Astrocyte of the spinal cord (primary cell): ENCODE data around the gene FTL.

Source experiments
- DNase-seq: peaks from one replicate; pipeline ENCODE4 v3.0.0; 2011; ENCODE audit warnings: low read depth, low spot score
- H3K4me3 ChIP-seq: 2 replicates; pipeline ENCODE4 v1.5.1; 2011; ENCODE audit warnings: low read depth, mild to moderate bottlenecking, low read length, moderate library complexity
- in situ Hi-C: cut with HindIII; loops from 2 replicates; pipeline ENCODE4 v1.10.0; 2017; ENCODE audit warnings: low sequenced_read_pairs
- TF ChIP-seq, protein P1 (sequence below): IDR thresholded peaks from 2 replicates; pipeline ENCODE4 v1.5.1; 2012; ENCODE audit warnings: low read depth, mild to moderate bottlenecking, low read length, inconsistent platforms

Gene FTL

DNA sequence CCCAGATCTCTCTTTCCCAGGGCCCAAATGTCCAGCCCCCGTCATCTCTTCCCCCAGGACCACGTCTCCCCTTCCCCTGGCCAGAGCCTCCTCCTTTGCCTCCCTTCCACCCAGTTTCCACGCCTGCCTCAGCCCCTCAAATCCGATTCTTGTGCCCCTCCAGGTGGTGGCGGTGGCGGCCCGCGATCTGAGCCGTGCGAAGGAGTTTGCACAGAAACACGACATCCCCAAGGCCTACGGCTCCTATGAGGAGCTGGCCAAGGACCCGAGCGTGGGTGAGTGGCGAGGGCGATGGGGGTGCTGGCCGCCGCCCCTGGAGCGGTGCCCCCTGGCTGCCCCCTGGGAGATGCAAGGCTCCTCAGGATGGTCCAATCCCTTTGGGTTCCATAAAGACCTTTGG is 30.3 kb upstream of the FTL start:
- H3K4me3 ChIP-seq = no peak overlapping the region
- in situ Hi-C loops = no loop called here
- TF ChIP-seq, protein P1, sequence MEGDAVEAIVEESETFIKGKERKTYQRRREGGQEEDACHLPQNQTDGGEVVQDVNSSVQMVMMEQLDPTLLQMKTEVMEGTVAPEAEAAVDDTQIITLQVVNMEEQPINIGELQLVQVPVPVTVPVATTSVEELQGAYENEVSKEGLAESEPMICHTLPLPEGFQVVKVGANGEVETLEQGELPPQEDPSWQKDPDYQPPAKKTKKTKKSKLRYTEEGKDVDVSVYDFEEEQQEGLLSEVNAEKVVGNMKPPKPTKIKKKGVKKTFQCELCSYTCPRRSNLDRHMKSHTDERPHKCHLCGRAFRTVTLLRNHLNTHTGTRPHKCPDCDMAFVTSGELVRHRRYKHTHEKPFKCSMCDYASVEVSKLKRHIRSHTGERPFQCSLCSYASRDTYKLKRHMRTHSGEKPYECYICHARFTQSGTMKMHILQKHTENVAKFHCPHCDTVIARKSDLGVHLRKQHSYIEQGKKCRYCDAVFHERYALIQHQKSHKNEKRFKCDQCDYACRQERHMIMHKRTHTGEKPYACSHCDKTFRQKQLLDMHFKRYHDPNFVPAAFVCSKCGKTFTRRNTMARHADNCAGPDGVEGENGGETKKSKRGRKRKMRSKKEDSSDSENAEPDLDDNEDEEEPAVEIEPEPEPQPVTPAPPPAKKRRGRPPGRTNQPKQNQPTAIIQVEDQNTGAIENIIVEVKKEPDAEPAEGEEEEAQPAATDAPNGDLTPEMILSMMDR = no peak
- DNase-seq = no peak

DNA sequence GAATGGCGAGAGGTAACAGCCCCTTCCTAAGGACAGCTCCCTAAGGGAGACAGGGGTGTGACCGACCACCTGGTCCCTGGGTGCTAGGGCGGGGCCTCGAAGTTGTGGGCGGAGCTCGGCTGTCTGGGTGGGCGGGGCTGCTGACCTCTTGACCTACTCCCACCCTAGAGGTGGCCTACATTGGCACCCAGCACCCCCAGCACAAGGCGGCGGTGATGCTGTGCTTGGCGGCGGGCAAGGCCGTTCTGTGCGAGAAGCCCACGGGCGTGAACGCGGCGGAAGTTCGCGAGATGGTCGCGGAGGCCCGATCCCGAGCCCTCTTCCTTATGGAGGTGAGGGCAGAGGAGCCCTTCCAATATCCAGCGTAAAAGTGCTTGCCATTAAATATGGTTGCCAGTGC is 29.2 kb upstream of the FTL start:
- in situ Hi-C loops = no loop called here
- TF ChIP-seq, protein P1 = no peak
- no peak overlapping the region for H3K4me3 ChIP-seq
- DNase-seq = no peak

DNA sequence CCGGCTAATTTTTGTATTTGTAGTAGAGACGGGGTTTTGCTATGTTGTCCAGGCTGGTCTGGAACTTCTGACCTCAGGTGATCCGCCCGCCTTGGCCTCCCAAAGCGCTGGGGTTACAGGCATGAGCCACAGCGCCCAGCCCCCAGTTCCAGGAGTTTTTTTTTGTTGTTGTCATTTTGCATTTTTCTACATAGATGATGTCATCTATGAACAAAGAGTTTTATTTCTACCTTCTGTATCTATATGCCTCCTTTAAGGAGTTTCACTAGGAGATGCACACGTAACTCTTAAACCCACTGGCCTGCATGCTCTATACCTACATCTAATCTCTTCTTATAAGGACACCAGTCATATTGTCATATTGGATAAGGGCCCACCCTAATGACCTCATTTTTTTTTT is 26.9 kb upstream of the FTL start:
- TF ChIP-seq, protein P1 = no peak
- in situ Hi-C loops = no loop called here

DNA sequence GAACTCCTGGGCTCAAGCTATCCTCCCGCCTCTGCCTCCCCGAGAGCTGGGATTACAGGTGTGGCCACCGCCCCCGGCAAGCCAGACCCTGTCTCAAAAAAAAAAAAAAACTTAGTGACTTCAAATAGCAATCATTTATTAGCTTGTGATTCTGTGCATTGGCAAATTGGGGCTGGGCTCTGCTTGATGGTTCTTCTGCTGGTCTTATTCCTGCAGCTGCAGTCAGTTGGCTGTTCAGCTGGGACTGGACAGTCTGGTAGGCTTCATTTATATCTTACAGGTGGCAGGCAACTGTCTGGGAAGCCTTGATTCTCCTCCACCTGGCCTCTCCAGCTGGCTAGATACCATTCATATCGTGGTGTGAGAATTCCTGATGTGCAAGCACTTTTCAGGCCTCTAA is 24.2 kb upstream of the FTL start:
- in situ Hi-C loops = no loop called here
- no peak overlapping the region for H3K4me3 ChIP-seq
- TF ChIP-seq, protein P1 = no peak
- no peak for DNase-seq

More for the DNA sequence above, 26.9 kb upstream of the FTL start:
- no peak for DNase-seq
- H3K4me3 ChIP-seq = no peak overlapping the region

DNA sequence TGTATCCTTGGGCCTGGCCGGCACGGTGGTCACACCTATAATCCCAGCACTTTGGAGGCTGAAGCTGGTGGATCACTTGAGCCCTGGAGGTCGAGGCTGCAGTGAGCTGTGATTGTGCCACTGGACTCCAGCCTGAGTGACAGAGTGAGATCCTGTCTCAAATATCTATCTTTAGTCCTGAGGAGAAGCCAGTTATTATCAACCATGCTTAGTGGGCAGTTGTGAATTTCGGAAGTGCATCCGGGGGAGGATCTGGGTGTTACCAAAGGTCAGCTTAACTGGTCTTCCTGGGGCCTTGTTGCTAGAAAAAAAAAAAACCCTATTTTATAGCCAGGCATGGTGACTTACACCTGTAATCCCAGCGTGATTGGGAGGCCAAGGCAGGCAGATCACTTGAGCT is 22.0 kb upstream of the FTL start:
- no peak overlapping the region for H3K4me3 ChIP-seq
- in situ Hi-C loops = no loop called here
- TF ChIP-seq, protein P1 = no peak
- DNase-seq = no peak

DNA sequence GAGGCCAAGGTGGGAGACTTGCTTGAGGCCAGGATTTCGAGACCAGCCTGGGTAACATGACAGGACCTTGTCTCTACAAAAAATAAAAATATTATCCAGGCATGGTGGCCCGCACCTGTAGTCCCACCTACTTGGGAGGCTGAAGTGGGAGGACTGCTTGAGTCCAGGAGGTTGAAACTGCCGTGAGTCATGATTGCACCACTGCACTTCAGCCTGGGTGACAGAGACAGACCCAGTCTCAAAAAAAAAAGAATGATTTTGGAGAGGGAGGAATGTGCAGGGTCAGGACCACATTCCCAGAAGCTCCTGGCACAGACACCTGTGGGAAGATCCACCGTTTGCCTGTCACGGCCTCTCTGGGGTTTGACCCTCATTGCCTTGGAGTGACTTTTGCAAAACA is 19.7 kb upstream of the FTL start:
- TF ChIP-seq, protein P1 = no peak
- no peak for DNase-seq
- no peak overlapping the region for H3K4me3 ChIP-seq
- in situ Hi-C loops = no loop called here

DNA sequence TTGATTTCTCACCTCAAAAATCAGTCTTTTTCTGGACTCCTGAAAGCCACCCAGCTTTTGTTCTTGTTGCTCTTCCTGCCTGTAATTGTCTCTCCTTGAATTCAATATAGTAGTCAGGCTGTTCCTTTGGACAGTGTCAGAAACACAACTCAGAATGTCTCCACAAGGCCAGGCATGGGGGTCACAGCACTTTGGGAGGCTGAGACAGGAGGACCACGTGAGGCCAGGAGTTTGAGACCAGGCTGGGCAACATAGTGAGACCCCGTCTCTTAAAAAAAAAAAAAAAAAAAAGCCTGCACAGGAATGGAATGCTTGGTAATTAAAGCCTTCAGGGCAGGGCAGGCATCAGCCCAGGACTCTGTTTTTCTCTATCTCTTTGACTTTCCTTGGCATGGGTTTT is 19.3 kb upstream of the FTL start:
- no peak overlapping the region for H3K4me3 ChIP-seq
- in situ Hi-C loops = no loop called here
- TF ChIP-seq, protein P1 = no peak
- DNase-seq = no peak
